ENCODE data around the gene SLC47A2.
"Not testable (repeated sequence)": the region's sequence is repeated elsewhere in the genome, so short reads cannot be mapped to it uniquely, and the experiment has no call there.

SLC47A2 gene

GRCh38 chr17:19676896-19677295 lies 39.5 kb downstream of the SLC47A2 start:
- no peak for DNase-seq (ENCODE audit: low spot score in 2 of 2)
- H3K9me3 Mint-ChIP-seq: no peaks in the 10 kb centered on the region
- no peak overlapping the region for H3K27ac Mint-ChIP-seq
- H3K4me3 Mint-ChIP-seq: no peak overlapping the region
- no peaks in the 10 kb centered on the region for H3K4me1 Mint-ChIP-seq
- no peaks in the 10 kb centered on the region for H3K36me3 Mint-ChIP-seq
- ATAC-seq: no peak

- Mint-ChIP-seq H3K36me3 (no peaks in the 10 kb centered on the region), H3K4me3 (no peak overlapping the region), H3K27ac (no peak overlapping the region), H3K4me1 (no peaks in the 10 kb centered on the region), H3K9me3 (no peaks in the 10 kb centered on the region)
- no peak for ATAC-seq
- DNase-seq (ENCODE audit: low spot score in 2 of 2): no peak
Measured at GRCh38 chr17:19673623-19674022, 42.8 kb downstream of the SLC47A2 start.

GRCh38 chr17:19672009-19672750 lies 44.2 kb downstream of the SLC47A2 start:
- no peak for ATAC-seq
- no peaks in the 10 kb centered on the region for H3K36me3 Mint-ChIP-seq
- H3K9me3 Mint-ChIP-seq: no peaks in the 10 kb centered on the region
- H3K4me1 Mint-ChIP-seq: no peaks in the 10 kb centered on the region
- no peak for DNase-seq (ENCODE audit: low spot score in 2 of 2)
- H3K27ac Mint-ChIP-seq: no peak overlapping the region
- H3K4me3 Mint-ChIP-seq: no peak overlapping the region

- H3K27ac Mint-ChIP-seq: no peak overlapping the region
- no peak for DNase-seq (ENCODE audit: low spot score in 2 of 2)
- H3K4me3 Mint-ChIP-seq: no peak overlapping the region
Measured at GRCh38 chr17:19671433-19671832, 45.0 kb downstream of the SLC47A2 start.

GRCh38 chr17:19670908-19671307 lies 45.5 kb downstream of the SLC47A2 start:
- Mint-ChIP-seq H3K4me3 (no peak overlapping the region), H3K9me3 (no peaks in the 10 kb centered on the region), H3K36me3 (no peaks in the 10 kb centered on the region), H3K27ac (peak overlapping the region; percentile 27), H3K4me1 (no peaks in the 10 kb centered on the region)
- DNase-seq (ENCODE audit: low spot score in 2 of 2) (no peak), ATAC-seq (no peak)

More at GRCh38 chr17:19671433-19671832, 45.0 kb downstream of the SLC47A2 start:
- Mint-ChIP-seq H3K9me3 (no peaks in the 10 kb centered on the region), H3K4me1 (no peaks in the 10 kb centered on the region), H3K36me3 (no peaks in the 10 kb centered on the region)
- no peak for ATAC-seq

GRCh38 chr17:19669680-19670079 lies 46.7 kb downstream of the SLC47A2 start:
- not testable (repeated sequence) for H3K27ac Mint-ChIP-seq; H3K9me3 Mint-ChIP-seq; DNase-seq (ENCODE audit: low spot score in 2 of 2); ATAC-seq; H3K4me3 Mint-ChIP-seq; H3K36me3 Mint-ChIP-seq; H3K4me1 Mint-ChIP-seq

GRCh38 chr17:19664821-19665181 lies 51.6 kb downstream of the SLC47A2 start:
- H3K9me3 Mint-ChIP-seq: no peaks in the 10 kb centered on the region
- no peaks in the 10 kb centered on the region for H3K4me1 Mint-ChIP-seq
- H3K36me3 Mint-ChIP-seq: peaks cover 10% of the 10 kb centered on the region
- DNase-seq (ENCODE audit: low spot score in 2 of 2): no peak
- H3K4me3 Mint-ChIP-seq: no peak overlapping the region
- no peak for ATAC-seq
- H3K27ac Mint-ChIP-seq: no peak overlapping the region

GRCh38 chr17:19664136-19664820 lies 52.1 kb downstream of the SLC47A2 start:
- no peak for DNase-seq (ENCODE audit: low spot score in 2 of 2)
- ATAC-seq: no peak
- Mint-ChIP-seq H3K27ac (no peak overlapping the region), H3K4me1 (no peaks in the 10 kb centered on the region), H3K4me3 (no peak overlapping the region), H3K9me3 (no peaks in the 10 kb centered on the region), H3K36me3 (peaks cover 10% of the 10 kb centered on the region)

GRCh38 chr17:19663097-19663496 lies 53.3 kb downstream of the SLC47A2 start:
- no peak overlapping the region for H3K27ac Mint-ChIP-seq
- H3K4me1 Mint-ChIP-seq: no peaks in the 10 kb centered on the region
- no peaks in the 10 kb centered on the region for H3K9me3 Mint-ChIP-seq
- DNase-seq (ENCODE audit: low spot score in 2 of 2) (no peak), ATAC-seq (no peak)
- H3K36me3 Mint-ChIP-seq: peaks cover 10% of the 10 kb centered on the region
- no peak overlapping the region for H3K4me3 Mint-ChIP-seq

- ATAC-seq (no peak), DNase-seq (ENCODE audit: low spot score in 2 of 2) (no peak)
- Mint-ChIP-seq H3K4me1 (no peaks in the 10 kb centered on the region), H3K4me3 (no peak overlapping the region), H3K36me3 (peaks cover 12% of the 10 kb centered on the region), H3K27ac (no peak overlapping the region), H3K9me3 (no peaks in the 10 kb centered on the region)
Measured at GRCh38 chr17:19661121-19661520, 55.3 kb downstream of the SLC47A2 start.

GRCh38 chr17:19660219-19660870 lies 56.0 kb downstream of the SLC47A2 start:
- Mint-ChIP-seq H3K4me3 (no peak overlapping the region), H3K4me1 (no peaks in the 10 kb centered on the region), H3K36me3 (peaks cover 16% of the 10 kb centered on the region), H3K27ac (no peak overlapping the region), H3K9me3 (no peaks in the 10 kb centered on the region)
- DNase-seq (ENCODE audit: low spot score in 2 of 2): no peak
- ATAC-seq: no peak

GRCh38 chr17:19659366-19660177 lies 56.8 kb downstream of the SLC47A2 start:
- DNase-seq (ENCODE audit: low spot score in 2 of 2) (no peak), ATAC-seq (no peak)
- Mint-ChIP-seq H3K27ac (no peak overlapping the region), H3K4me3 (no peak overlapping the region), H3K4me1 (no peaks in the 10 kb centered on the region), H3K9me3 (no peaks in the 10 kb centered on the region), H3K36me3 (peaks cover 16% of the 10 kb centered on the region)

GRCh38 chr17:19656851-19657581 lies 59.4 kb downstream of the SLC47A2 start:
- peaks cover 13% of the 10 kb centered on the region for H3K36me3 Mint-ChIP-seq
- DNase-seq (ENCODE audit: low spot score in 2 of 2) (no peak), ATAC-seq (no peak)
- H3K4me3 Mint-ChIP-seq: no peak overlapping the region
- H3K4me1 Mint-ChIP-seq: no peaks in the 10 kb centered on the region
- no peaks in the 10 kb centered on the region for H3K9me3 Mint-ChIP-seq
- H3K27ac Mint-ChIP-seq: no peak overlapping the region

- Mint-ChIP-seq H3K4me3 (no peak overlapping the region), H3K9me3 (no peaks in the 10 kb centered on the region)
Measured at GRCh38 chr17:19656336-19656735, 60.0 kb downstream of the SLC47A2 start.

GRCh38 chr17:19654896-19655295 lies 61.5 kb downstream of the SLC47A2 start:
- Mint-ChIP-seq H3K4me1 (peaks cover 8% of the 10 kb centered on the region), H3K9me3 (no peaks in the 10 kb centered on the region), H3K36me3 (peaks cover 13% of the 10 kb centered on the region), H3K27ac (no peak overlapping the region), H3K4me3 (no peak overlapping the region)
- DNase-seq (ENCODE audit: low spot score in 2 of 2): no peak
- ATAC-seq: no peak

More at GRCh38 chr17:19656336-19656735, 60.0 kb downstream of the SLC47A2 start:
- Mint-ChIP-seq H3K4me1 (no peaks in the 10 kb centered on the region), H3K36me3 (peaks cover 13% of the 10 kb centered on the region), H3K27ac (peak overlapping the region; percentile 32)
- ATAC-seq (no peak), DNase-seq (ENCODE audit: low spot score in 2 of 2) (no peak)

Measured in stimulated activated effector memory CD8-positive, alpha-beta T cell treated with anti-CD3 and anti-CD28 coated beads, Interleukin-12 subunit alpha, Interleukin-12 subunit beta, amount 100 ng/mL, for 72 hours (primary cell).